K562 (cell line): ENCODE measurements around the gene VAT1L.

Source experiments
- BACH1 ChIP-seq: fragments of 200-800 bp; sonication (Bioruptor generic); IDR thresholded peaks from 2 replicates; pipeline ENCODE4 v1.6.1; 2016; ENCODE audit warnings: missing genetic modification characterization, missing compliant biosample characterization
- CTCF ChIP-seq, 3 experiments: IDR thresholded peaks in 2 of 3; conservative IDR thresholded peaks in 1 of 3; 2 replicates each; pipeline ENCODE4 v1.5.1; 2011 to 2012; ENCODE audit warnings: low read length in 3 of 3, mild to moderate bottlenecking in 3 of 3, control low read depth in 2 of 3, improper control_type of control experiment in 1 of 3, inconsistent platforms in 1 of 3, low read depth in 1 of 3, mixed read lengths in 1 of 3, moderate library complexity in 1 of 3; ENCODE audit not compliant: insufficient read depth in 2 of 3
- EP300 ChIP-seq: IDR thresholded peaks from 2 replicates; pipeline ENCODE4 v1.6.1; 2012; ENCODE audit warnings: low read length, improper control_type of control experiment
- HNRNPUL1 ChIP-seq: fragments of 200-400 bp; formaldehyde crosslinking; IDR thresholded peaks from 2 replicates; pipeline ENCODE4 v1.6.1; 2017; ENCODE audit warnings: low read length
- POLR2AphosphoS5 ChIP-seq: IDR thresholded peaks from 2 replicates; pipeline ENCODE4 v1.6.1; 2011; ENCODE audit warnings: mild to moderate bottlenecking, low read depth, low read length, moderate library complexity; ENCODE audit not compliant: control insufficient read depth, insufficient read depth
- SMARCE1 ChIP-seq: fragments of 450-650 bp; IDR thresholded peaks from 2 replicates; pipeline ENCODE4 v1.7.1; 2016; ENCODE audit warnings: mild to moderate bottlenecking
- USF1 ChIP-seq: sonication (generic); formaldehyde crosslinking; IDR thresholded peaks from 2 replicates; pipeline ENCODE4 v1.9.0; 2022; ENCODE audit warnings: mild to moderate bottlenecking, missing genetic modification reagents
- ZBTB49 ChIP-seq: sonication (generic); formaldehyde crosslinking; IDR thresholded peaks from 2 replicates; pipeline ENCODE4 v1.8.0; 2022; ENCODE audit warnings: missing genetic modification reagents, mild to moderate bottlenecking, borderline replicate concordance
- ZNF253 ChIP-seq: fragments of 250-450 bp; sonication (Bioruptor Pico); conservative IDR thresholded peaks from 2 replicates; pipeline ENCODE4 v1.6.1; 2021; ENCODE audit warnings: mild to moderate bottlenecking
- ZNF589 ChIP-seq: fragments of 200-800 bp; sonication (Bioruptor generic); IDR thresholded peaks from 2 replicates; pipeline ENCODE4 v1.6.1; 2016; ENCODE audit warnings: low read depth, missing genetic modification characterization, missing compliant biosample characterization

- TF ChIP-seq ZNF589 (CRISPR knock-in tag): no peak
- no peak for TF ChIP-seq ZNF253 (CRISPR knock-in tag)
- TF ChIP-seq BACH1 (tag): no peak
- TF ChIP-seq HNRNPUL1: no peak
- TF ChIP-seq EP300: no peak
- TF ChIP-seq USF1 (CRISPR knock-in tag): no peak
- no peak for TF ChIP-seq ZBTB49
- TF ChIP-seq CTCF (IDR thresholded peaks at IDR 0.05 in 2 of 3, conservative IDR thresholded peaks at IDR 0.05 in 1 of 3; ENCODE audit: insufficient read depth in 2 of 3, low read depth in 1 of 3, low read length in 3 of 3): no peak
- no peak for TF ChIP-seq SMARCE1
- TF ChIP-seq POLR2AphosphoS5: no peak
Observed at GRCh38 chr16:77759201-77759600, 29.2 kb upstream of the VAT1L start.
